Middle frontal gyrus (tissue), 1 donor: ENCODE data around the gene CCNL2.
"Not testable (repeated sequence)": the region's sequence is repeated elsewhere in the genome, so short reads cannot be mapped to it uniquely, and the experiment has no call there.

Source experiments
- DNase-seq: peaks from one replicate; pipeline ENCODE4 v3.0.0-alpha.2; 2015; ENCODE audit warnings: low spot score; ENCODE audit errors: extremely low spot score

CCNL2 gene

GRCh38 chr1:1419813-1420653 is 20.9 kb upstream of the CCNL2 start:
- DNase-seq, result no peak

- no peak for DNase-seq
Observed at GRCh38 chr1:1419363-1419812, 20.3 kb upstream of the CCNL2 start.

- no peak for DNase-seq
Observed at GRCh38 chr1:1418464-1419362, 19.6 kb upstream of the CCNL2 start.

- DNase-seq, result not testable (repeated sequence)
Observed at GRCh38 chr1:1417825-1418463, 18.8 kb upstream of the CCNL2 start.

- not testable (repeated sequence) for DNase-seq
Observed at GRCh38 chr1:1417396-1417795, 18.3 kb upstream of the CCNL2 start.

- DNase-seq, result no peak
Observed at GRCh38 chr1:1415751-1416150, 16.6 kb upstream of the CCNL2 start.

GRCh38 chr1:1412311-1412902 is 13.3 kb upstream of the CCNL2 start:
- not testable (repeated sequence) for DNase-seq

GRCh38 chr1:1411626-1412025 is 12.5 kb upstream of the CCNL2 start:
- no peak for DNase-seq

GRCh38 chr1:1410238-1410637 is 11.1 kb upstream of the CCNL2 start:
- DNase-seq, result not testable (repeated sequence)

GRCh38 chr1:1407636-1408318 is 8.6 kb upstream of the CCNL2 start:
- no peak for DNase-seq

GRCh38 chr1:1406821-1407635 is 7.9 kb upstream of the CCNL2 start, which contains the start of gene MRPL20:
MRPL20 (minus strand) TSS chr1:1407293; CDS start chr1:1407217, 76 bp downstream.
- DNase-seq, result peak; percentile 93

GRCh38 chr1:1406101-1406820 is 7.1 kb upstream of the CCNL2 start:
- DNase-seq, result no peak

GRCh38 chr1:1403653-1404052 is 4.5 kb upstream of the CCNL2 start:
- no peak for DNase-seq

GRCh38 chr1:1402901-1403392 is 3.8 kb upstream of the CCNL2 start:
- DNase-seq, result not testable (repeated sequence)

GRCh38 chr1:1402072-1402900 is 3.2 kb upstream of the CCNL2 start:
- DNase-seq, result no peak

GRCh38 chr1:1401457-1402010 is 2.4 kb upstream of the CCNL2 start:
- no peak for DNase-seq

- DNase-seq, result no peak
Observed at GRCh38 chr1:1400576-1401456, 1.7 kb upstream of the CCNL2 start.
